CD14-positive monocyte (primary cell): ENCODE measurements around the gene LETMD1. TPM values are rescaled to one million over a fixed set of nuclear protein-coding genes. Genes with fewer than 3 reads are reported as not detected.
"Not testable (repeated sequence)": the region's sequence is repeated elsewhere in the genome, so short reads cannot be mapped to it uniquely, and the experiment has no call there.

Experiments used
- DNase-seq, 3 donors: peaks; one replicate each; pipeline ENCODE4 v3.0.0-alpha.2; 2011 to 2022
- H2AFZ ChIP-seq: 2 replicates; pipeline ENCODE4 v1.6.0; 2012; ENCODE audit warnings: mild to moderate bottlenecking, low read depth, low read length, inconsistent platforms; ENCODE audit not compliant: insufficient read depth, poor library complexity, severe bottlenecking
- H3K27ac ChIP-seq, 2 donors: 1 replicate in 1 of 2; 2 replicates in 1 of 2; pipeline ENCODE4 v1.5.1; 2012 to 2013; ENCODE audit warnings: low read length in 2 of 2, control low read depth in 1 of 2, inconsistent platforms in 1 of 2, low read depth in 1 of 2, mild to moderate bottlenecking in 1 of 2
- H3K27me3 ChIP-seq, 2 donors: one replicate each; pipeline versions ENCODE4 v1.6.0 to v1.6.1; 2011 to 2013; ENCODE audit warnings: low read length in 2 of 2; ENCODE audit not compliant: control insufficient read depth in 2 of 2, insufficient read depth in 2 of 2
- H3K36me3 ChIP-seq, 2 donors: replicated peaks in 1 of 2; 1 replicate in 1 of 2; 2 replicates in 1 of 2; pipeline versions ENCODE4 v1.5.1 to v1.6.1; 2012 to 2013; ENCODE audit warnings: low read length in 2 of 2, control low read depth in 1 of 2, inconsistent platforms in 1 of 2, mild to moderate bottlenecking in 1 of 2; ENCODE audit not compliant: insufficient read depth in 2 of 2, control insufficient read depth in 1 of 2
- H3K4me1 ChIP-seq, 2 donors: 1 replicate in 1 of 2; 2 replicates in 1 of 2; pipeline versions ENCODE4 v1.5.1 to v1.6.1; 2012 to 2013; ENCODE audit warnings: low read length in 2 of 2, control low read depth in 1 of 2, inconsistent platforms in 1 of 2, mild to moderate bottlenecking in 1 of 2, moderate library complexity in 1 of 2; ENCODE audit not compliant: insufficient read depth in 2 of 2, control insufficient read depth in 1 of 2
- H3K4me2 ChIP-seq: replicated peaks from 2 replicates; pipeline ENCODE3; 2012; ENCODE audit warnings: low read length, moderate library complexity, mild to moderate bottlenecking; ENCODE audit not compliant: poor library complexity, severe bottlenecking; ENCODE audit errors: extremely low read depth
- H3K4me3 ChIP-seq, 3 experiments: fragments of 200-600 bp in 1 of 3; sonication (generic) in 1 of 3; replicated peaks in 1 of 3; 1 replicate in 2 of 3; 2 replicates in 1 of 3; pipeline ENCODE4 v1.5.1; 2011 to 2013; ENCODE audit warnings: low read length in 3 of 3, mild to moderate bottlenecking in 3 of 3, control low read depth in 2 of 3, low read depth in 2 of 3, inconsistent platforms in 1 of 3, moderate library complexity in 1 of 3
- H3K79me2 ChIP-seq: 2 replicates; pipeline ENCODE4 v1.6.0; 2012; ENCODE audit warnings: mild to moderate bottlenecking, control low read depth, inconsistent platforms, low read length, moderate library complexity; ENCODE audit not compliant: insufficient read depth
- H3K9ac ChIP-seq: 2 replicates; pipeline ENCODE4 v1.6.0; 2017; ENCODE audit warnings: low read length, mild to moderate bottlenecking; ENCODE audit not compliant: insufficient read depth, poor library complexity, severe bottlenecking
- H3K9me3 ChIP-seq, 2 donors: replicated peaks in 1 of 2; 1 replicate in 1 of 2; 2 replicates in 1 of 2; pipeline versions ENCODE4 v1.5.1 to v1.6.1; 2012 to 2013; ENCODE audit warnings: low read length in 2 of 2, control low read depth in 1 of 2; ENCODE audit not compliant: control insufficient read depth in 1 of 2, insufficient read depth in 1 of 2
- H4K20me1 ChIP-seq: 2 replicates; pipeline ENCODE4 v1.6.0; 2012; ENCODE audit warnings: mild to moderate bottlenecking, low read length, control low read depth, moderate library complexity; ENCODE audit not compliant: insufficient read depth
- H3K27ac Mint-ChIP-seq, 7 donors: one replicate each; pipeline ENCODE4 v1.8.0; 2020; ENCODE audit warnings: mild to moderate bottlenecking in 7 of 7, mixed read lengths in 7 of 7, moderate library complexity in 6 of 7, inconsistent platforms in 2 of 7
- H3K27me3 Mint-ChIP-seq, 3 donors: one replicate each; pipeline ENCODE4 v1.8.0; 2021 to 2022; ENCODE audit warnings: low read depth in 3 of 3, mild to moderate bottlenecking in 3 of 3, mixed read lengths in 3 of 3, moderate library complexity in 3 of 3, inconsistent platforms in 1 of 3
- H3K36me3 Mint-ChIP-seq, 2 donors: one replicate each; pipeline ENCODE4 v1.8.0; 2020; ENCODE audit warnings: mixed read lengths in 2 of 2, inconsistent platforms in 1 of 2, mild to moderate bottlenecking in 1 of 2
- H3K4me1 Mint-ChIP-seq: one replicate; pipeline ENCODE4 v1.8.0; 2020; ENCODE audit warnings: mild to moderate bottlenecking, mixed read lengths
- H3K4me3 Mint-ChIP-seq, 2 donors: one replicate each; pipeline ENCODE4 v1.8.0; 2020; ENCODE audit warnings: mild to moderate bottlenecking in 2 of 2, mixed read lengths in 2 of 2, moderate library complexity in 1 of 2
- H3K9me3 Mint-ChIP-seq, 7 donors: one replicate each; pipeline ENCODE4 v1.8.0; 2020 to 2022; ENCODE audit warnings: mixed read lengths in 7 of 7, mild to moderate bottlenecking in 6 of 7, moderate library complexity in 6 of 7, inconsistent platforms in 2 of 7
- WGBS: methylation state at CpG from one replicate; pipeline ENCODE4 v1.1.5; 2013; ENCODE audit warnings: missing lambda C conversion rate; ENCODE audit not compliant: insufficient coverage; 5-methylcytosine and 5-hydroxymethylcytosine counted together
- intact Hi-C, 2 donors: fragments of 100-400 bp; cut with micrococcal nuclease; formaldehyde crosslinking; loops; one replicate each; pipeline versions ENCODE4 v1.15.0 to v1.15.1; 2023
- polyA plus RNA-seq, 3 donors: library from polyadenylated mRNA; depleted of rRNA in 1 of 3; unstranded in 2 of 3; stranded (reverse) in 1 of 3; fragments of 300-500 nt in 2 of 3; fragments of >200 nt in 1 of 3; fragmentation: Illumina TruSeq in 2 of 3; gene quantifications; 1 replicate in 2 of 3; 2 replicates in 1 of 3; pipeline ENCODE4 v1.2.3, GENCODE V29; 2012 to 2021
- TF ChIP-seq, protein P1 (sequence below): fragments of 200-600 bp; IDR thresholded peaks from one replicate; pipeline ENCODE4 v1.8.0; 2022; ENCODE audit warnings: antibody characterized with exemption, mild to moderate bottlenecking

Gene LETMD1
- polyA plus RNA-seq, 3 donors, result 13.2 to 95.6 (median 16.8) TPM

DNA sequence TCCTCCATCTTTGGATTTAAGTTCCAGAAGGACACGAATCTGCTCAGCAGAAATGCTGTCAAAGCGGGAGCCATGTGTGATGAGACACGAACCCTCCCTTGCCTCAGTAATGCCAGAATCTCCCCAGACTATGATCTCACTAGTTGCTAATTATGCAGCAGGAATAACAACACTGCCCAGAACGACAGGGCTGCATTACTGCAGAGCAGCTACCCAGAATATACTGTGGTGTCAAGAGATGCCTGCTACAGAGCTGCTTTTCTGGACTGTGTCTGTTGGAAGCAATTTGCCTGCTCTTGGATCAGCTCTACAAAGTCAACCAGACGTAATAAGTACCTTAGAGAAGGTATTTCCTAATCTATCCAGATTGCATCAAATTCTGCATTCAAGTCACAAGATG, 29.8 kb downstream of the LETMD1 start:
- TF ChIP-seq, protein P1, sequence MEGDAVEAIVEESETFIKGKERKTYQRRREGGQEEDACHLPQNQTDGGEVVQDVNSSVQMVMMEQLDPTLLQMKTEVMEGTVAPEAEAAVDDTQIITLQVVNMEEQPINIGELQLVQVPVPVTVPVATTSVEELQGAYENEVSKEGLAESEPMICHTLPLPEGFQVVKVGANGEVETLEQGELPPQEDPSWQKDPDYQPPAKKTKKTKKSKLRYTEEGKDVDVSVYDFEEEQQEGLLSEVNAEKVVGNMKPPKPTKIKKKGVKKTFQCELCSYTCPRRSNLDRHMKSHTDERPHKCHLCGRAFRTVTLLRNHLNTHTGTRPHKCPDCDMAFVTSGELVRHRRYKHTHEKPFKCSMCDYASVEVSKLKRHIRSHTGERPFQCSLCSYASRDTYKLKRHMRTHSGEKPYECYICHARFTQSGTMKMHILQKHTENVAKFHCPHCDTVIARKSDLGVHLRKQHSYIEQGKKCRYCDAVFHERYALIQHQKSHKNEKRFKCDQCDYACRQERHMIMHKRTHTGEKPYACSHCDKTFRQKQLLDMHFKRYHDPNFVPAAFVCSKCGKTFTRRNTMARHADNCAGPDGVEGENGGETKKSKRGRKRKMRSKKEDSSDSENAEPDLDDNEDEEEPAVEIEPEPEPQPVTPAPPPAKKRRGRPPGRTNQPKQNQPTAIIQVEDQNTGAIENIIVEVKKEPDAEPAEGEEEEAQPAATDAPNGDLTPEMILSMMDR, result no peak
- H3K9me3 ChIP-seq, result no peaks in the 10 kb centered on the region
- H2AFZ ChIP-seq, result no peak overlapping the region
- no peak overlapping the region for H3K27ac ChIP-seq
- peaks cover 0 to 3% (median 0%) of the 10 kb centered on the region in 7 donors for H3K9me3 Mint-ChIP-seq
- peaks cover 14% of the 10 kb centered on the region for H3K4me1 Mint-ChIP-seq
- no peak for DNase-seq
- no peaks in the 10 kb centered on the region for H3K27me3 Mint-ChIP-seq
- intact Hi-C loops, result no loop called here
- H3K4me3 Mint-ChIP-seq, result no peak overlapping the region
- no peak overlapping the region for H3K4me2 ChIP-seq
- H3K4me3 ChIP-seq, result no peak overlapping the region
- H4K20me1 ChIP-seq, result peaks cover 28% of the 10 kb centered on the region
- H3K27ac Mint-ChIP-seq, result no peak overlapping the region
- peaks cover 8 to 29% of the 10 kb centered on the region in 2 donors for H3K36me3 ChIP-seq
- WGBS, result 70% methylated on average over 1 of the region's 5 CpGs
- no peaks in the 10 kb centered on the region for H3K27me3 ChIP-seq
- no peak overlapping the region for H3K9ac ChIP-seq
- H3K36me3 Mint-ChIP-seq, result peaks cover 27 to 33% of the 10 kb centered on the region in 2 donors
- H3K79me2 ChIP-seq, result peaks cover 17% of the 10 kb centered on the region
- H3K4me1 ChIP-seq, result peaks cover 10 to 14% of the 10 kb centered on the region in 2 donors

DNA sequence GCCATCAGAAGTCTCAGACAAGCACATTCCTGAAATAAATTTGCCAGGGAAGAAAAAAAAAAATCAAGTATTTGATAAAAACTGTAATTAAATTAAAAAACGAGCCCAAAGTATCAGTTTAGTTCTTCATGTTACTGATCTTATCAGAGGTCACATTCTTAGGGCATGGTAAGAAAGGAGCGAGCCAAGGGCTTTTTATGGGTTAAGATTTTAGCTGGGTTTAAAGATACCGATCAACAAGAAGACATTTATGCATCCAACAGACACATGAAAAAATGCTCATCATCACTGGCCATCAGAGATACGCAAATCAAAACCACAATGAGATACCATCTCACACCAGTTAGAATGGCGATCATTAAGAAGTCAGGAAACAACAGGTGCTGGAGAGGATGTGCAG, 30.2 kb downstream of the LETMD1 start:
- intact Hi-C loops, H3K9ac ChIP-seq, H3K4me3 Mint-ChIP-seq, H3K4me2 ChIP-seq, H2AFZ ChIP-seq, H3K4me3 ChIP-seq, H3K9me3 ChIP-seq, DNase-seq, H3K27me3 ChIP-seq, H3K27ac Mint-ChIP-seq, H3K27ac ChIP-seq, H3K9me3 Mint-ChIP-seq, H3K27me3 Mint-ChIP-seq: not testable (repeated sequence)
- WGBS, result no CpG with 5 or more reads among the region's 5 CpGs
- peaks cover 4 to 25% of the 10 kb centered on the region in 2 donors for H3K36me3 ChIP-seq
- H3K36me3 Mint-ChIP-seq, result peaks cover 22 to 29% of the 10 kb centered on the region in 2 donors
- H3K4me1 Mint-ChIP-seq, result peaks cover 14% of the 10 kb centered on the region
- peaks cover 19% of the 10 kb centered on the region for H3K79me2 ChIP-seq
- H4K20me1 ChIP-seq, result peaks cover 28% of the 10 kb centered on the region
- H3K4me1 ChIP-seq, result peaks cover 10 to 16% of the 10 kb centered on the region in 2 donors

DNA sequence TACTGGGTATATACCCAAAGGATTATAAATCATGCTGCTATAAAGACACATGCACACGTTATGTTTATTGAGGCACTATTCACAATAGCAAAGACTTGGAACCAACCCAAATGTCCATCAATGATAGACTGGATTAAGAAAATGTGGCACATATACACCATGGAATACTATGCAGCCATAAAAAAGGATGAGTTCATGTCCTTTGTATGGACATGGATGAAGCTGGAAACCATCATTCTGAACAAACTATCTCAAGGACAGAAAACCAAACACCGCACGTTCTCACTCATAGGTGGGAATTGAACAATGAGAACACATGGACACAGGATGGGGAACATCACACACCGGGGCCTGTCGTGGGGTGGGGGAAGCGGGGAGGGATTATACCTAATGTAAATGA, 30.7 kb downstream of the LETMD1 start:
- H3K4me2 ChIP-seq, DNase-seq, H3K9me3 ChIP-seq, H3K4me3 Mint-ChIP-seq, H3K27me3 ChIP-seq, intact Hi-C loops, H3K27me3 Mint-ChIP-seq, H2AFZ ChIP-seq, H3K27ac ChIP-seq, H3K4me3 ChIP-seq, H3K9ac ChIP-seq, H3K9me3 Mint-ChIP-seq: not testable (repeated sequence)
- peaks cover 28% of the 10 kb centered on the region for H4K20me1 ChIP-seq
- peaks cover 19% of the 10 kb centered on the region for H3K79me2 ChIP-seq
- peaks cover 14 to 20% of the 10 kb centered on the region in 2 donors for H3K4me1 ChIP-seq
- peaks cover under 1 to 20% of the 10 kb centered on the region in 2 donors for H3K36me3 ChIP-seq
- H3K27ac Mint-ChIP-seq, result peak overlapping the region in 1 of 7 donors; percentile 52
- peaks cover 17 to 24% of the 10 kb centered on the region in 2 donors for H3K36me3 Mint-ChIP-seq
- H3K4me1 Mint-ChIP-seq, result peaks cover 17% of the 10 kb centered on the region
- whole genome bisulfite sequencing, result no CpG with 5 or more reads among the region's 6 CpGs
